EH (cell line): ENCODE results near the gene ANO10.
"Not testable (repeated sequence)": the region's sequence is repeated elsewhere in the genome, so short reads cannot be mapped to it uniquely, and the experiment has no call there.

Experiments used
- DNase-seq: peaks from one replicate; pipeline ENCODE4 v3.0.0-alpha.2; 2015; ENCODE audit warnings: low read depth

Gene ANO10

GRCh38 chr3:43372007-43372740 is 249.6 kb downstream of the ANO10 start:
- no peak for DNase-seq

DNA sequence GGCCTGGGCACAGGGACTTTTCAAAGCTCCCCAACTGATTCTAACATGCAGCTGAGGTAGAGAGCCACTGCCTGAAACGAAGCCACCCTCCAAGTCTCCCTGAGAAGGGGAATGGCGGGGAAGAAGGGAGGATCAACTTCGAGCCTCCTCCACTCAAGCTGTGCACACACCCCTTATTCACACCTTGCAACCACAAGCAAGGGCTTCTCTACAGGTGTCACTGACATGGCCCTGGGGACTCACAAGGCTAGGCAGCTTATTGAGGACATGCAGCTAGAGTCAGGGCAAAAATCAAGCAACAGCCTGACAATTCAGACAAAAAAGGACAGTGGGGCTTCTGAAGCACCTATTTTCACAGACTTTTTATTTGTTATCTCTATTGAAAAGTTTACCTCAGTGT is 250.3 kb downstream of the ANO10 start:
- DNase-seq: no peak

DNA sequence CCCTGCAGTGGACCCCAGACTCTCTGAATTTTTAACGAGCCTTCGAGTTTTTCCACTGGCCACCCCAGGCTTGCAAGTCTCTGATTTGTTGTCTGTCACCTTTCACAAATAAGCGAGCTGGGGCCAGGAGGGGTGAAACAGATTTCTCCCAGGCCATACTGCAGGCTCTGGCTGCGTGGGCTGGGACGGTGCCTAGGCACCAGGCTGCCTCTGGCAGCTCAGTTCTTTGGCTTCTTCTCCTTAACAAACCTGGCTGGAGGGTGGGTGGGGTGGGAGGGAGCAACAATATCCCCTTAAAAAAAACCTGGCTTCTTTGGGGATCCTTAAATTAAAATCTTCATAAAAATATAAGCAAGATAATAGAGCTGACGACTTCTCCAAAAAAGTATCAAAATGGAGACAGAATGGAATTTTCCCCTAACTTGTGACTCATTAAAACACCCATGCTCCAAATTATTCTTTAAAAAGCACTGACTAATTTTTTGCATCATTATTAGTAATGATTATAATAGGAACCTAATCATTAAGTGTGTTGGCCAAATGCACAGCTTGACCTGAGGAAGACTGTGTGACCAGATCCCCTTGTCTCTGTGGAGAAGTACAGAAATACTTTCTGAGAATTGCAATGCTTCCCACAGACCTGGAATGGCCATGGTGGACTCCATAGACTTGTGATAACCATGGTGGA is 251.4 kb downstream of the ANO10 start:
- no peak for DNase-seq

DNA sequence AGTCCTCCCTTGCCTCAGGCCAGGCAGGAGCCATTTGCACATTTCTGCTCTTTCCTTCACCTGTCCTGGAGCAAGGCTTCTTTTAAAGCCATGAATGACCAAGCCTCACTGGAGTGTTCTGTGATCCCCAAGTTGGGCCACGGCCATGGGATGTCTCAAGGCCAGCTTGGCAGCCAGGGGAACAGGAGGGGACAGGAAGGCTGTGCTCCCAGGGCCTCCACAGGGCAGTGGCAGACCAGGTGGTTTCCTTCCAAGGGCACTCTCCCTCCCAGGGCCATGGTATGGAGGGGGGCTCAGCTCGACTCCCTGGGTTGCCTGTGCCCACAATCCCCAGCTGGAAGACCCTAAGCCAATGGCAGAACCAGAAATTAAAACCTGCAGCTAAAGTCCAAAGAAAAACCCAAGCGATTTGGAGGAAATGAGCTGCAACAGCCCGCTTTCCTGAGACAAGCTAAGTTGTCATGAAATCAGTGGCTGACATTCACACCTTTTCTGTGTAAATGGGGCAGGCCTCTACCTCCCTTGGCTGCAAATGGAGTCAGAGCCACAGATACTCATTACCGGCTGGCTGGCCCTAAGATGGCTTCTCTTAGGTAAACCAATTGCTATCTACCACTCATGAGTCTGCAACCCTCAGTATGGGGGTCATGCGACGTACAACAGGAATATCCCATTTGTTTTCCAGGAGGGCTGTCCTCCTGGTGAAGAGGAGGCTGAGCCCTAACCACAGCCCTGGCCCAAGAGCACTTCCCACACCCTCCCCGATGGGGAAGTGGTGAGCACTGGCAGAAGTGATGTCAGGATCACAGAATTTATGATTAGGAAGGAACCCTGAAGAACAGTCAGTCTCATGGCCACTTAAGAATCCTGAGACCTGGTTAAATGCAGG is 252.2 kb downstream of the ANO10 start:
- DNase-seq: no peak

GRCh38 chr3:43366885-43367284 is 254.9 kb downstream of the ANO10 start:
- no peak for DNase-seq

DNA sequence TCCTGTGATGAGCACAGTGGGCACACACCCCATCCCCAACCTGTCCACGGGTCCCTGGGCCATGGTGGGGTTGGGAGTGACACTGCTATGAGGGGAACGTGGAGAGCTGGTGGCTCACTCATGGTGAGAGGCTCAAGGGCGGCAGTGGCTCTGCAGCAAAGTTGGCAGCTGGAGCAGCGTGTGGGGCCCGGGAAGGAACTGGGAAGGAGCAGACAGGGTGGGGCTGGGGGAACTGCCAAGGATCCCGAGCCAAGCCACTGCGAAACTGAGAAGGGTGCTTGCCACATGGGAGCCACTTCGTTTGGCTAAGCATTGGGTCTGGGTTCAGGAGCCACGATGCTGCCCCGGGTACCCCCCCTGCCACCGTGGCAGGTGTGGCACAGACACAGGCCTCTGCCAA is 255.3 kb downstream of the ANO10 start:
- no peak for DNase-seq

DNA sequence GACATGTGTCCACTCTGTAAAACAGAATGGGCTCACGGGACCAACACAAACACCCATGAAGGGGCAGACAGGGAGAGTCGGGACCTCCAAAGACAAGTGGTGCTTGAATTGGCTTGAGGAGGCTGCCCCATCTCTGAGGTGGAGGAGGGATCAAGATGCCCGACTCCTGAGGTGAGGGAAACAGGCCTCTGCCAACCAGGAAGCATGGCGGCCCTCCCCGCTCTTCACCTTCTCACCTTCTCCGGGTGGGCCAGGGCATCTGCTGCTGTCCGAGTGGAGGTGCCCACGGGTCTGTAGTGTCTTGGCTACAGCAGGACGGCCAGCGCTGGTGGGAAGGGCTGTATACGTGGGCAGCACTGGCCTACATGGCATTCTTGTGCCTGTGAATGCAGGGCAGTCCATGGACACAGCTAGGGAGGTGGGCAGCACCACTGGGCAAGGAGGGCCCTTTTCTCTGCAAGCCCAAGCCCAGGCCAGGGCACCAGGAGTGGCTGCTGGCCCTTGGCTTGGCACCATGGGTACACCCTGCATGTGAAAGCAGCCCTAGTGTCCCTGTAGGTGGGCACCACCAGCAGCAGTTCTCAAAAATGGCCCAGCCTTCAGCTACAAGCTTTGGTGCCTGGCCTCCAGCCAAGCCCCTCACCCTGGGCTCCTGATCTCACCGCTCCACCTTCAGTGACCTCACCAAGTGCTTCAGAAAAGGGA is 256.1 kb downstream of the ANO10 start:
- DNase-seq: no peak

GRCh38 chr3:43364926-43365325 is 256.9 kb downstream of the ANO10 start:
- no peak for DNase-seq

DNA sequence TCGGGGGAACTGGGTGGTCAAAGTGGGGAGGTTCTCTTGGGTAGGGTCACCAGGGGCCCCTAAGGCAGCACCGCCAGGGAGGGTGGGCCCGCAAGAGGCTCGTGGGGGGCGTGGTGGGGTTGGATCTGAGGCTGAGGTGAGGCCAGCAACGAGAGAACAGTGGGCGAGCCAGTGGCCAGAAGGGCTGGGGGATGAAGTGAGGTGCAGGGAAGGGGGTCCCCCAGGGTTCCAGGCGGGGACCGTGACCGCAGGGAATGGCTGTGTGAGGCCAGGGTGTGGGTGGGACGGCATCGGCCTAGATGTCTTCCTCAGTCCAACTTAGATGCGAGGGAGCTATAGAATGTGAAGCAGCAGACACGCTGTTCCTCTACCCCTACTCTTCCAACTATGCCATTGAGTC is 257.3 kb downstream of the ANO10 start:
- DNase-seq: no peak

DNA sequence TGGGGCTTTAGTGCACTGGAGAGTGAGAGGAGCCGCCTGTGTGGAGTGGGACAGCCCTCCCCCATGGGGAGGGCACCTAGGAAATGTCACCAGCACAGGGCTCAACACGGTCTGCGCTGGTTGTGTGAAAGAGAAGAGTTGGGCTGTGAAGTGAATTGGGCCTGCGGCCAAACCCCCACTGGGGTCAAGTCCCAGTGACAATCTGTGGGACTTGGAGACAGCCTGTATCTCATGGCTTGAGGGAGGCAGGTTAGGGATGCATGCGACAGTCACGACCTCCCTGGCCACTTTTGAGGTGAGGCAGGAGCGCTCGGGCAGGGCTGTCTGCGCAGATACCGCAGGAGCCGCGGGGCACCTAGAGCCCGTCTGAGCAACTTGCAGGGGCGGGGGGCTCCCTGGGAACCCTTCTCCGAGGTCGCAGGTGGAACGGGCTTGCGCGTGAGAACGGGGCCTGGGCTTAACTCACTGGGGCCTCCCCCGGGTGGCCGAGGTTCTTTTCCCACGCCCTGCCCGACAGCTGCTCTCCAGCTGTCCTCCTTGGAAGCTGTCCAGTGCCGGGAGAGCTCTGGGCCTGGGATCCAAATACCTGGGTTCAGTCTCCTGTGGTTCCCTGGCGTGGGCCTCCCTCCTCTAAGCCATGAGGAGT is 258.1 kb downstream of the ANO10 start:
- no peak for DNase-seq

DNA sequence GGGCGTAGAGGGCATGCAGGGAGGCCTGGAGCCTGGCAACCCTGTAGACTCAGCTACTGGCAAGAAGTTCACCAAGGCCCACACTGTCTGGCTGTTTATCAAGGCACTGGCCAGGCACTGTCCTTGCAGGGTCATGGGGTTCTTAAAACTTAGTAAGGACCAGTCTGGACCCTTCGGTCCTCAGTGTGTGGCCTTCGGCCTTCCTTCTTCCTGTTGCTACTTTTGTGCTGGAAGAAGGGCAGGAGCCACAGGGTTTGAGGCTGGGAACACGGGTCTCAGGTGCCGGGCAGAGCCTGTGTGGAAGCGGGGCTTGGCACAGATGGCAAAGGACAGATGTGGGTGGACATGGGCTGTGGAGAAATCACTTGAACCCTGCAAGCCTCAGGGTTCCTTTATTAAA is 258.9 kb downstream of the ANO10 start:
- DNase-seq: no peak

GRCh38 chr3:43362183-43362582 is 259.6 kb downstream of the ANO10 start:
- DNase-seq: no peak

DNA sequence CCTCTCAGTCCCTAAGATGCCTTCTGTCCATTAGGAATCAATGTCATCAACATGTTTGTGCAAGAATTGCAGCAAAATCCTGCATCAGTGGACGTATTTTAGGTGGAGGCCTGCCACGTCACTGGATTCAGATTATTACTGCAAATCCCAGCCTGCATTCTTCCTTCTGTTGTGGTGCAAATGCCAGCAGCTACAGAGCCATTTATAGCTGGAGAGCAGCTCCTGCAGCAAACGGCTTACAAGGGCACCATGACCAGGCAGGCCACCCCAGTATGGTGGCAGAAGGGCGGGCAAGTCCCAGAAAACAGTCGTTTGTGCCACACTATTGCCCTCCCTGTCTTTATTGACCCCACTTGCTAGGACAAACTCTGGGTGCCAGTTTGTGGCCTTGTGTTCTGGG is 260.7 kb downstream of the ANO10 start:
- no peak for DNase-seq

- not testable (repeated sequence) for DNase-seq
Observed at GRCh38 chr3:43356033-43356432, 265.8 kb downstream of the ANO10 start.

- no peak for DNase-seq
Observed at GRCh38 chr3:43353923-43354670, 267.7 kb downstream of the ANO10 start.

GRCh38 chr3:43353393-43353792 is 268.4 kb downstream of the ANO10 start:
- DNase-seq: no peak

DNA sequence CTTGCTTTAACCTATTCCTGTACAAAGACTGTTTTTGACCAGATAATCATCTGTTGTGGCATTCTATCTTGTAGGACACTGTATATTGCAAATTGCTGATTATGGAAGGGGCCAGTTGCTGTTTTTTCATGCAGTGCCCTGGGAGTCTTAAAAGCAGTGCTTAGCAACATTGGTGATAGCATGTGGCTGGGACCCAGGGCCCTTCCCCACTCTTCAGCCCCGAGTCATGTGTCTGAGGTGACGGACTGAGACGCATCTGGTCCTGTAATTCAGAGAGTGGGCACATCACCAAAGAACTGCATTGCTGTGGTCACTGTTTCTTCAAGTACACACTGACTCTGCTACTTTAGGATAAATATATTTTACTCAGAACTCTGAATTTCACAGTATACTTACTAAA is 272.1 kb downstream of the ANO10 start:
- no peak for DNase-seq

GRCh38 chr3:43348852-43349574 is 272.8 kb downstream of the ANO10 start:
- DNase-seq: no peak

- no peak for DNase-seq
Observed at GRCh38 chr3:43348350-43348749, 273.5 kb downstream of the ANO10 start.

- no peak for DNase-seq
Observed at GRCh38 chr3:43347774-43348173, 274.0 kb downstream of the ANO10 start.
